Measurements from ENCODE around the gene ZNF254. TPM values are rescaled to one million over a fixed set of nuclear protein-coding genes. Genes with fewer than 3 reads are reported as not detected.

Gene ZNF254
- total and polyA plus RNA-seq, 2 donors (not counting 1 experiment from before 2014, with no cell fraction given): 6.4 to 8.9 TPM

DNA sequence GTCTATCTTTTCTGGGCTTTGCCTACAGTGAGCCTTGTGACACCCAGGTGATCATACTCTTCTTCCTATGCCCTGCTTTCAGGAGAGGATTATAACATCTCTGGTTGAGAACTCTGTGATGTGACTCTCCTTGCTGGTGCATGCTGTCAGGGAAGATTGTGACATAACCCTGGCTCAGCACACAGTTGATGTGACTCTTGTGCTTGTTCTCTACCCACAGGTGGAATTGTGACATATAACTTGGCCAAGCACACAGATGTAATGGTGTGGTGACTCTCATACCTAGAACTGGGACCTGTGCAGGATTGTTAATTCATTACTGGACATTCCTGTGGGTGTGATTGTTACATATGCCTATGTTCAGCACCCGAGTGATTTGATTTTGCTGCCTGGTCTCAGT is 21.7 kb upstream of the ZNF254 start:
- TF ChIP-seq, protein P1, sequence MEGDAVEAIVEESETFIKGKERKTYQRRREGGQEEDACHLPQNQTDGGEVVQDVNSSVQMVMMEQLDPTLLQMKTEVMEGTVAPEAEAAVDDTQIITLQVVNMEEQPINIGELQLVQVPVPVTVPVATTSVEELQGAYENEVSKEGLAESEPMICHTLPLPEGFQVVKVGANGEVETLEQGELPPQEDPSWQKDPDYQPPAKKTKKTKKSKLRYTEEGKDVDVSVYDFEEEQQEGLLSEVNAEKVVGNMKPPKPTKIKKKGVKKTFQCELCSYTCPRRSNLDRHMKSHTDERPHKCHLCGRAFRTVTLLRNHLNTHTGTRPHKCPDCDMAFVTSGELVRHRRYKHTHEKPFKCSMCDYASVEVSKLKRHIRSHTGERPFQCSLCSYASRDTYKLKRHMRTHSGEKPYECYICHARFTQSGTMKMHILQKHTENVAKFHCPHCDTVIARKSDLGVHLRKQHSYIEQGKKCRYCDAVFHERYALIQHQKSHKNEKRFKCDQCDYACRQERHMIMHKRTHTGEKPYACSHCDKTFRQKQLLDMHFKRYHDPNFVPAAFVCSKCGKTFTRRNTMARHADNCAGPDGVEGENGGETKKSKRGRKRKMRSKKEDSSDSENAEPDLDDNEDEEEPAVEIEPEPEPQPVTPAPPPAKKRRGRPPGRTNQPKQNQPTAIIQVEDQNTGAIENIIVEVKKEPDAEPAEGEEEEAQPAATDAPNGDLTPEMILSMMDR (conservative IDR thresholded peaks at IDR 0.05 in 1 of 2, IDR thresholded peaks at IDR 0.05 in 1 of 2; ENCODE audit: low read depth in 1 of 2, low read length in 2 of 2): no peak
- TF ChIP-seq EZH2 (IDR thresholded peaks at IDR 0.05; ENCODE audit: low read length, missing control alignments): no peak
- no peaks in the 10 kb centered on the region for H3K4me1 ChIP-seq (ENCODE audit: control insufficient read depth, extremely low read depth, insufficient read depth, low read length)
- H3K4me3 ChIP-seq (replicated peaks in 1 of 4; ENCODE audit: control extremely low read depth in 1 of 4, insufficient read depth in 1 of 4, low read depth in 3 of 4, low read length in 4 of 4): no peak overlapping the region
- no peaks in the 10 kb centered on the region for H3K36me3 ChIP-seq (ENCODE audit: control insufficient read depth, insufficient read depth, low read length)
- H3K27me3 ChIP-seq (ENCODE audit: control insufficient read depth, insufficient read depth, low read length): no peaks in the 10 kb centered on the region
- no peaks in the 10 kb centered on the region for H3K9me3 ChIP-seq (ENCODE audit: control insufficient read depth, insufficient read depth, low read depth, low read length)
- H2AFZ ChIP-seq (ENCODE audit: low read length): no peak overlapping the region
- no peak overlapping the region for H3K9ac ChIP-seq (ENCODE audit: insufficient read depth, low read length)
- no peaks in the 10 kb centered on the region for H4K20me1 ChIP-seq (ENCODE audit: control insufficient read depth, extremely low read depth, insufficient read depth, low read length)
- H3K79me2 ChIP-seq (ENCODE audit: control insufficient read depth, insufficient read depth, low read length): no peaks in the 10 kb centered on the region
- no peak for DNase-seq (ENCODE audit: low read depth in 2 of 2)
- H3K4me2 ChIP-seq (ENCODE audit: extremely low read depth, insufficient read depth, low read length): no peak overlapping the region
- no peak overlapping the region for H3K27ac ChIP-seq (ENCODE audit: insufficient read depth, low read length)

DNA sequence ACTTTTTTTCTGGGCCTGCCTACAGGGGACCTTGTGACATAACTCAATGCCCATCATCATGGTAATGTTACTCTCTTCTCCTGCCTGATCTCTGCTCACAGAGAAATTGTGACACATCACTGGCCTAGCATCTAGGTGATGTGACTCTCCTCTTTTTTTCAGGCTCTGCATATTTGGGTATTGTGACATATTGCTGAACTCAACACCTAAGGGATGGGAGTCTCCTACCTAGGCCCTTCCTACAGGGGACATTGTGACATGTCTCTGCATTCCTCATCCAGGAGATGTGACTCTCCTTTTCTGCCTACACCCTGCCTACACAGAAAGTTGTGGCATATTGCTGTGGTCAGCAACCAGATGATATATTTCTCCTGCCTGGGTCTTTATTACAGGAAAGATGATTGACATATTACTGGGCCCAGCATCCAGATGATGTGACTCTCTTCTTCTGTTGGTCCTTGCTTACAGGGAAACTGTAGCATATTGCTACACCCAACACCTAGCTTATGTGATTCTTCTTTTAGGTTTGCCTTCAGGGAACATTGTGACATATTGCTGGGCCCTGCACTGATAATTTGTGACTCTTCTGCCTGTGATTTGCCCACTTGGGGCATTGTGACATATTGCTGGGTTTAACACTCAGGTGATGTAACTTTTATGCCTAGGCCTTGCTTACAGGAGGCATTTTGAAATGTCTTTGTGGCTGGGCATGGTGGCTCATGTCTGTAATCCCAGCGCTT is 21.0 kb upstream of the ZNF254 start:
- no peak overlapping the region for H2AFZ ChIP-seq (ENCODE audit: low read length)
- H4K20me1 ChIP-seq (ENCODE audit: control insufficient read depth, extremely low read depth, insufficient read depth, low read length): no peaks in the 10 kb centered on the region
- H3K36me3 ChIP-seq (ENCODE audit: control insufficient read depth, insufficient read depth, low read length): no peaks in the 10 kb centered on the region
- H3K9ac ChIP-seq (ENCODE audit: insufficient read depth, low read length): no peak overlapping the region
- H3K4me1 ChIP-seq (ENCODE audit: control insufficient read depth, extremely low read depth, insufficient read depth, low read length): no peaks in the 10 kb centered on the region
- no peak overlapping the region for H3K4me2 ChIP-seq (ENCODE audit: extremely low read depth, insufficient read depth, low read length)
- TF ChIP-seq EZH2 (IDR thresholded peaks at IDR 0.05; ENCODE audit: low read length, missing control alignments): no peak
- TF ChIP-seq, protein P1 (conservative IDR thresholded peaks at IDR 0.05 in 1 of 2, IDR thresholded peaks at IDR 0.05 in 1 of 2; ENCODE audit: low read depth in 1 of 2, low read length in 2 of 2): no peak
- H3K9me3 ChIP-seq (ENCODE audit: control insufficient read depth, insufficient read depth, low read depth, low read length): no peaks in the 10 kb centered on the region
- H3K4me3 ChIP-seq (replicated peaks in 1 of 4; ENCODE audit: control extremely low read depth in 1 of 4, insufficient read depth in 1 of 4, low read depth in 3 of 4, low read length in 4 of 4): no peak overlapping the region
- no peak for DNase-seq (ENCODE audit: low read depth in 2 of 2)
- H3K79me2 ChIP-seq (ENCODE audit: control insufficient read depth, insufficient read depth, low read length): no peaks in the 10 kb centered on the region
- no peaks in the 10 kb centered on the region for H3K27me3 ChIP-seq (ENCODE audit: control insufficient read depth, insufficient read depth, low read length)
- no peak overlapping the region for H3K27ac ChIP-seq (ENCODE audit: insufficient read depth, low read length)

DNA sequence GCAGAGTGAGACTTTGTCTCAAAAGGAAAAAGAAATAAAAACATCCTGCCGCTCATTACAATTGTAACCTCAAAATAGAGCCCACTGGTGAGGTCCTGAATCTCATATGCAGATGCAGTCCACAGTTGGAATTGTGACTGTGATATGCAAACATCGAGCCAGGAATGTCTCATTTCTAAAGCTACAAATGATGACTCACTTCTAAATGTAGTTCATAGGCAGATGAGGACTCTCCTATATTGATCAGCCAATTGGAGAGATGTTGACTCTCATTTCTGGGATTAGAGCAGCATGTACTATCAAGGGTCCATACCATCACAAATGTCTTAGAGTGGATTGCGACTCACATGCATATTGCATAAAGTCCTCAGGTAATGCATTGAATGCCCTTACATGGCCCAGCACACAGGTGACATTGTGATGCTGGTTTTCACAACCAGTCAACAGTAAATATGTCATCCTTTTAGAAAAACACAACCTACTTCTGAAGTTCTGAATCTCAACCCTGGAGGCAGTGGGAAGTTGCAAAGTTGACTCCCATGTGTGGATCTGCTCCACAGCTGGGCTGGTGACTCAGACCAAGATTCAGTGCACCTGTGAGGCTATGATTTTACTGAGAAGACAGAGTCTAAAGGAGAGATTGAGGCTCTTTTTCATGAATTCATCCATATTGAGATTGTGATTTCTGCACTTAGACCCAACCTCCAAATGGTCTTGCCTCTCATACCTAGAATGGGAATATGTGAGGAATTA is 16.9 kb upstream of the ZNF254 start:
- no peak overlapping the region for H3K4me3 ChIP-seq (replicated peaks in 1 of 4; ENCODE audit: control extremely low read depth in 1 of 4, insufficient read depth in 1 of 4, low read depth in 3 of 4, low read length in 4 of 4)
- no peaks in the 10 kb centered on the region for H3K36me3 ChIP-seq (ENCODE audit: control insufficient read depth, insufficient read depth, low read length)
- H3K9me3 ChIP-seq (ENCODE audit: control insufficient read depth, insufficient read depth, low read depth, low read length): no peaks in the 10 kb centered on the region
- no peaks in the 10 kb centered on the region for H3K79me2 ChIP-seq (ENCODE audit: control insufficient read depth, insufficient read depth, low read length)
- H3K4me1 ChIP-seq (ENCODE audit: control insufficient read depth, extremely low read depth, insufficient read depth, low read length): no peaks in the 10 kb centered on the region
- peak in 1 of 2 donors; percentile 40 for DNase-seq (ENCODE audit: low read depth in 2 of 2)
- no peaks in the 10 kb centered on the region for H4K20me1 ChIP-seq (ENCODE audit: control insufficient read depth, extremely low read depth, insufficient read depth, low read length)
- H2AFZ ChIP-seq (ENCODE audit: low read length): no peak overlapping the region
- no peak overlapping the region for H3K27ac ChIP-seq (ENCODE audit: insufficient read depth, low read length)
- H3K27me3 ChIP-seq (ENCODE audit: control insufficient read depth, insufficient read depth, low read length): no peaks in the 10 kb centered on the region
- no peak overlapping the region for H3K4me2 ChIP-seq (ENCODE audit: extremely low read depth, insufficient read depth, low read length)
- H3K9ac ChIP-seq (ENCODE audit: insufficient read depth, low read length): no peak overlapping the region
- no peak for TF ChIP-seq EZH2 (IDR thresholded peaks at IDR 0.05; ENCODE audit: low read length, missing control alignments)
- TF ChIP-seq, protein P1 (conservative IDR thresholded peaks at IDR 0.05 in 1 of 2, IDR thresholded peaks at IDR 0.05 in 1 of 2; ENCODE audit: low read depth in 1 of 2, low read length in 2 of 2): no peak

Measured in fibroblast of lung (primary cell).